Adrenal gland (tissue), 12 donors: ENCODE measurements around the gene CSH2. TPM values are rescaled to one million over a fixed set of nuclear protein-coding genes. Genes with fewer than 3 reads are reported as not detected.
A peak's percentile ranks its signal among the peaks of the same experiment; 100 is the strongest.

Source experiments
- DNase-seq, 7 donors: peaks; one replicate each; pipeline ENCODE4 v3.0.0-alpha.2; 2019 to 2020
- H3K27ac ChIP-seq, 5 donors: fragments of 200-600 bp; sonication (generic) in 4 of 5; 1 replicate in 3 of 5; 2 replicates in 2 of 5; pipeline versions ENCODE4 v1.5.1 to v1.8.0; 2016 to 2020; ENCODE audit warnings: mild to moderate bottlenecking in 1 of 5
- H3K27me3 ChIP-seq: fragments of 200-600 bp; 2 replicates; pipeline ENCODE4 v1.8.0; 2021
- H3K36me3 ChIP-seq, 2 donors: fragments of 200-600 bp; replicated peaks in 1 of 2; 1 replicate in 1 of 2; 2 replicates in 1 of 2; pipeline versions ENCODE4 v1.5.1 to v1.8.0; 2018 to 2022
- H3K4me1 ChIP-seq, 2 donors: fragments of 200-600 bp; replicated peaks in 1 of 2; 1 replicate in 1 of 2; 2 replicates in 1 of 2; pipeline versions ENCODE4 v1.5.1 to v1.8.0; 2018 to 2021
- H3K4me3 ChIP-seq, 4 donors: fragments of 200-600 bp; sonication (generic) in 3 of 4; one replicate each; pipeline ENCODE4 v1.5.1; 2016 to 2018
- H3K9me3 ChIP-seq, 3 donors: fragments of 200-600 bp; sonication (generic) in 1 of 3; replicated peaks in 1 of 3; 1 replicate in 2 of 3; 2 replicates in 1 of 3; pipeline versions ENCODE4 v1.5.1 to v1.8.0; 2016 to 2021
- CTCF ChIP-seq, 6 experiments: fragments of 450-650 bp in 4 of 6; fragments of 200-600 bp in 2 of 6; sonication (generic) in 1 of 6; IDR thresholded peaks; 1 replicate in 5 of 6; 2 replicates in 1 of 6; pipeline versions ENCODE4 v1.5.1 to v1.8.0; 2016 to 2021; ENCODE audit warnings: antibody characterized with exemption in 6 of 6, mild to moderate bottlenecking in 2 of 6, moderate library complexity in 1 of 6
- POLR2A ChIP-seq, 2 donors: fragments of 450-650 bp; IDR thresholded peaks; one replicate each; pipeline ENCODE4 v1.6.1; 2017; ENCODE audit warnings: antibody characterized with exemption in 2 of 2, mild to moderate bottlenecking in 2 of 2, moderate library complexity in 1 of 2
- WGBS, 4 donors: extraction: QIAGEN DNeasy Blood & Tissue Kit in 2 of 4; methylation state at CpG; one replicate each; pipeline versions ENCODE4 v1.1.5 to v1.1.7; 2013 to 2017; 5-methylcytosine and 5-hydroxymethylcytosine counted together
- intact Hi-C, 2 donors: fragments of 100-400 bp; cut with DNase I; formaldehyde crosslinking; loops; one replicate each; pipeline versions ENCODE4 v1.14.1 to v1.15.0; 2022 to 2023
- polyA plus RNA-seq, 3 donors: library from polyadenylated mRNA; stranded (reverse); fragments of 200-250 nt in 2 of 3; fragments of 350-450 nt in 1 of 3; fragmentation: Illumina TruSeq in 1 of 3; extraction: RNeasy Lipid Tissue Mini Kit (QIAGEN cat#74804) in 1 of 3; gene quantifications; one replicate each; pipeline ENCODE4 v1.2.3, GENCODE V29; 2013 to 2014
- total RNA-seq, 9 donors: library from RNA; depleted of rRNA in 4 of 9; stranded (reverse); fragments of >200 nt in 4 of 9; fragments of 120-200 nt in 1 of 9; fragmentation: NEBNext Ultra II Directional in 1 of 9; extraction: Animal tissue kit (Norgen Biotek cat#: 25700) in 1 of 9; gene quantifications; one replicate each; pipeline versions ENCODE4 v1.1.0 to v1.2.4, GENCODE V29; 2013 to 2023
- donor health status: healthy with polysubstance abuse.
- donor health status: Bipolar disorder and iron deficiency.
- donor health status: DM: yes; HTN: yes; CAD: no.
- donor health status: DM: no; HTN: no; CAD: no.
- donor health status: DM: no; HTN: no; CAD: no.
- donor health status: DM: yes; HTN: yes; CAD: no.

CSH2 gene
- total and polyA plus RNA-seq, 12 donors, result 0.61 TPM; not detected in 11

GRCh38 chr17:63832014-63832413 is 41.5 kb downstream of the CSH2 start:
- Histone ChIP-seq H3K27ac (no peak overlapping the region), H3K4me1 (peaks cover 8 to 29% of the 10 kb centered on the region in 2 donors), H3K4me3 (no peak overlapping the region), H3K27me3 (no peaks in the 10 kb centered on the region), H3K36me3 (peaks cover 0 to 81% of the 10 kb centered on the region in 2 donors), H3K9me3 (no peaks in the 10 kb centered on the region)
- TF ChIP-seq CTCF (IDR thresholded peaks at IDR 0.05) (no peak), POLR2A (IDR thresholded peaks at IDR 0.05) (no peak)
- intact Hi-C loops, result no loop called here
- WGBS, 4 donors, result 75 to 88% (median 83%) methylated on average over 4 to 5 of the region's 5 CpGs
- peak in 1 of 7 donors; percentile 22 for DNase-seq

GRCh38 chr17:63831505-63831904 is 42.0 kb downstream of the CSH2 start:
- peaks cover 8 to 29% of the 10 kb centered on the region in 2 donors for H3K4me1 ChIP-seq
- no peaks in the 10 kb centered on the region for H3K9me3 ChIP-seq
- TF ChIP-seq POLR2A (IDR thresholded peaks at IDR 0.05), result no peak
- TF ChIP-seq CTCF (IDR thresholded peaks at IDR 0.05), result no peak
- peak in 1 of 7 donors; percentile 16 for DNase-seq
- intact Hi-C loops, result no loop called here
- H3K4me3 ChIP-seq, result no peak overlapping the region
- 69 to 80% (median 72%) methylated on average over 5 to 8 of the region's 8 CpGs for WGBS, 4 donors
- H3K27me3 ChIP-seq, result no peaks in the 10 kb centered on the region
- no peak overlapping the region for H3K27ac ChIP-seq
- H3K36me3 ChIP-seq, result peaks cover 0 to 76% of the 10 kb centered on the region in 2 donors

- Histone ChIP-seq H3K36me3 (peaks cover 0 to 72% of the 10 kb centered on the region in 2 donors), H3K4me1 (peaks cover 8 to 33% of the 10 kb centered on the region in 2 donors), H3K9me3 (no peaks in the 10 kb centered on the region), H3K4me3 (no peak overlapping the region), H3K27ac (peak overlapping the region in 1 of 5 donors; percentile 28), H3K27me3 (no peaks in the 10 kb centered on the region)
- WGBS, 4 donors, result 75 to 85% (median 83%) methylated on average over 14 to 15 of the region's 15 CpGs
- intact Hi-C loops, result no loop called here
- TF ChIP-seq CTCF (IDR thresholded peaks at IDR 0.05), result no peak
- no peak for TF ChIP-seq POLR2A (IDR thresholded peaks at IDR 0.05)
- peak in 1 of 7 donors; percentile 29 for DNase-seq
Observed at GRCh38 chr17:63830904-63831491, 42.5 kb downstream of the CSH2 start.

- Histone ChIP-seq H3K27me3 (no peaks in the 10 kb centered on the region), H3K9me3 (no peaks in the 10 kb centered on the region), H3K4me1 (peaks cover 8 to 36% of the 10 kb centered on the region in 2 donors), H3K4me3 (no peak overlapping the region), H3K27ac (peak overlapping the region in 1 of 5 donors; percentile 28), H3K36me3 (peaks cover 0 to 70% of the 10 kb centered on the region in 2 donors)
- intact Hi-C loops, result no loop called here
- WGBS, 4 donors, result 85 to 92% (median 88%) methylated on average over 5 of the region's 5 CpGs
- no peak for TF ChIP-seq CTCF (IDR thresholded peaks at IDR 0.05)
- no peak for TF ChIP-seq POLR2A (IDR thresholded peaks at IDR 0.05)
- no peak for DNase-seq
Observed at GRCh38 chr17:63830278-63830677, 43.2 kb downstream of the CSH2 start.
